ENCODE measurements around the gene PRADC1.
"Not testable (repeated sequence)": the region's sequence is repeated elsewhere in the genome, so short reads cannot be mapped to it uniquely, and the experiment has no call there.

The PRADC1 gene

DNA sequence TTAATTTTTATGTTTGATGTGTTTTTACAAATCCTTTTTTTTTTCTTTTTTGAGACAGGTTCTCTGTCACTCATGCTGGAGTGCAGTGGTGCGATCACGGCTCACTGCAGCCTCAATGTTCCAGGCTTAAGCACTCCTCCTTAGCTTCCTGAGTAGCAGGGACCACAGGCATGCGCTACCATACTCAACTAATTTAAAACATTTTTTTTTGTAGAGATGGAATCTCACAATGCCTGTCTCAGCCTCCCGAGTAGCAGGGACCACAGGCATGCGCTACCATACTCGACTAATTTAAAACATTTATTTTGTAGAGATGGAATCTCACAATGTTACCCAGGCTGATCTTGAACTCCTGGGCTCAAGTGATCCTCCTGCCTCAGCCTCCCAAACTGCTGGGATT, 27.4 kb downstream of the PRADC1 start:
- Histone ChIP-seq H3K27me3 (replicated peaks; ENCODE audit: control insufficient read depth, insufficient read depth, low read length, poor library complexity, severe bottlenecking) (peaks cover 23% of the 10 kb centered on the region), H3K27ac (ENCODE audit: insufficient read depth, low read length, poor library complexity, severe bottlenecking) (no peak overlapping the region), H3K9me3 (ENCODE audit: control insufficient read depth, low read length) (no peaks in the 10 kb centered on the region), H3K4me3 (ENCODE audit: insufficient read depth, low read depth, low read length, poor library complexity, severe bottlenecking) (no peak overlapping the region), H3K36me3 (ENCODE audit: control insufficient read depth, insufficient read depth, low read length) (no peaks in the 10 kb centered on the region), H3K4me1 (ENCODE audit: control insufficient read depth, insufficient read depth, low read length, poor library complexity, severe bottlenecking) (peaks cover 15% of the 10 kb centered on the region)
- DNase-seq = no peak

DNA sequence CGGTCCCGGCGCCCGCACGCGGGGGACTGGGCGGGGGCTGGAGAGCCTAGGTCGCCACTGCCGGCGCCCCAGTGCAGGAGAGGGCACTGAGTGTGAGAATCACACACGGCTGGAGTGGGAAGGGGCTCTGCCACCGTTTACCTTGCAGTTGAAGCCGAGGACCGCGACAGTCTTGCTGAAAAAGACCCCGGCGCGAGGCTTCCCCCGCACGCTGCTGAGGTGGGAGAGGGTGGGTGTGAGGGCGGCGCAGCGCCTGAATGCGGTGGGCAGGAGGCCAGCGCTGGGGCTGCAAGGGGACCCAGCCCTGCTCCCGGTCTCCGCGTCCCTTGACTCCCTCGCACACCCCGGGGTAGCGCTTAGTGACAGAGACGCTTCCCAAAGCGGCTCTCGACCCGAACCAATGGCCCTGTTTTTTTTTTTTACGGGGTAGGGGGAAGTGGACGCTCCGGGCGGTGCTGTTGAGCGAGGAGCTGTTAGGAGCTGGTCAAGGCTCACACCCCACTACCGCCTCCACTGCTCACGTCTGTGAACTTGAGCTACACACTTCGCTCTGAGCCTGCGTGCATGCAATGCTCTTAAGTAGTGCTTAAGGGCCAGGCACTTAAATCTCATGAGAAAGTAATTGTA, 29.9 kb downstream of the PRADC1 start:
- DNase-seq = no peak
- Histone ChIP-seq H3K4me3 (ENCODE audit: insufficient read depth, low read depth, low read length, poor library complexity, severe bottlenecking) (peak overlapping the region; percentile 37), H3K27me3 (replicated peaks; ENCODE audit: control insufficient read depth, insufficient read depth, low read length, poor library complexity, severe bottlenecking) (peaks cover 23% of the 10 kb centered on the region)

DNA sequence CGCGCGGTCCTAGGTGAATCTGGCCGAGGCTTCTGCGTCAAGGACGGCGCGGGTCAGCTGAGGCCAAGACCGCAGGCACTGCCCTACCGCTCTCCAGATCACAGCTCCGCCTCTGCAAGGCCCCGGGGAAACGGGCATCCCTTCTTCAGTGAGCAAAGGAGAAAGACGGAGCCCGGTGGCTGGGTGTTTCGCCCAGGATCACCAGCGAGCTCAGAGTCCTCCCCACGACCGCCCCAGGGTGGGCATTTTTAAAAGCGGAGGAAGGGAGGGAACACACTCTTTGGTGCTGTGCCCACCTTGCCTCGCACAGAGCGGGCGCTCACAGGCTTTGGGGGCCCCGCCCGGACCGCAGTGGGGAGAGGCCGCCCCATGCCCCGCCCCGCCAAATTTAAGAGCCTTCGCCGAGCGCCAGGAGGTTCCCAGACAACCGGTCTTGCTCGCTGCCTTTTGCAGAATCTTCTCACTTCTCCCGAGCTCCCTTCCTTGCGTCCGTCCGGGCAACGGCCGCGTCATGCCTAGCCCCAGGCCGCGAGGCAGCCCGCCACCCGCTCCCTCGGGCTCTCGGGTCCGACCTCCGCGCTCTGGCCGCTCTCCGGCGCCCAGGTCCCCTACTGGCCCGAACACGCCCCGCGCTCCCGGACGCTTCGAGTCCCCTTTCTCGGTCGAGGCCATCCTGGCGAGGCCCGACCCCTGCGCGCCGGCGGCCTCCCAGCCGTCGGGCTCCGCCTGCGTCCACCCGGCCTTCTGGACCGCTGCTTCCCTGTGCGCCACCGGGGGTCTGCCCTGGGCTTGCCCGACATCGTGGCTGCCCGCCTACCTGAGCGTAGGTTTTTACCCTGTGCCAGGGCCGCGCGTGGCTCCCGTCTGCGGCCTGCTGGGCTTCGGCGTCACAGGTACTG, 30.6 kb downstream of the PRADC1 start, which contains the start of gene NOTO:
Gene NOTO, plus strand, starts transcription at position 419 of the 899 bp plus-strand sequence. Its CDS starts 93 bp downstream, at position 512.
- DNase-seq = no peak
- H3K27ac ChIP-seq (ENCODE audit: insufficient read depth, low read length, poor library complexity, severe bottlenecking) = no peak within 1 kb of the TSS
- no peaks in the 10 kb centered on the region for H3K9me3 ChIP-seq (ENCODE audit: control insufficient read depth, low read length)
- peaks cover 15% of the 10 kb centered on the region for H3K4me1 ChIP-seq (ENCODE audit: control insufficient read depth, insufficient read depth, low read length, poor library complexity, severe bottlenecking)
- no peaks in the 10 kb centered on the region for H3K36me3 ChIP-seq (ENCODE audit: control insufficient read depth, insufficient read depth, low read length)
- H3K27me3 ChIP-seq (replicated peaks; ENCODE audit: control insufficient read depth, insufficient read depth, low read length, poor library complexity, severe bottlenecking) = peaks cover 23% of the 10 kb centered on the region
- peak within 1 kb of the TSS; percentile 37 for H3K4me3 ChIP-seq (ENCODE audit: insufficient read depth, low read depth, low read length, poor library complexity, severe bottlenecking)

More for the DNA sequence above, 29.9 kb downstream of the PRADC1 start:
- Histone ChIP-seq H3K27ac (ENCODE audit: insufficient read depth, low read length, poor library complexity, severe bottlenecking) (no peak overlapping the region), H3K9me3 (ENCODE audit: control insufficient read depth, low read length) (no peaks in the 10 kb centered on the region), H3K36me3 (ENCODE audit: control insufficient read depth, insufficient read depth, low read length) (no peaks in the 10 kb centered on the region), H3K4me1 (ENCODE audit: control insufficient read depth, insufficient read depth, low read length, poor library complexity, severe bottlenecking) (peaks cover 15% of the 10 kb centered on the region)

DNA sequence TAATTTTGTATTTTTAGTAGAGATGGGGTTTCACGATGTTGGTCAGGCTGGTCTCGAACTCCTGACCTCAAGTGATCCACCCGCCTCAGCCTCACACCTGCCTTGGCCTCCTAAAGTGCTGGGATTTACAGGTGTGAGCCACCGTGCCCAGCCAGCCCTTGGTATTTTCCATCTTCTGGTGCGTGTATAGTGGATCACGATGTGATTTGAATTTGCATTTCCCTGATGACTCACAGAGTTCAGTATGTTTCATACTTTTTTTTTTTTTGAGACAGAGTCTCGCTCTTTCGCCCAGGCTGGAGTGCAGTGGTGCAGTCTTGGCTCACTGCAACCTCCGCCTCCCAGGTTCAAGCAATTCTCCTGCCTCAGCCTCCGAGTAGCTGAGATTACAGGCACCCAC, 32.8 kb downstream of the PRADC1 start:
- H3K9me3 ChIP-seq (ENCODE audit: control insufficient read depth, low read length); H3K36me3 ChIP-seq (ENCODE audit: control insufficient read depth, insufficient read depth, low read length); H3K4me3 ChIP-seq (ENCODE audit: insufficient read depth, low read depth, low read length, poor library complexity, severe bottlenecking); DNase-seq; H3K27ac ChIP-seq (ENCODE audit: insufficient read depth, low read length, poor library complexity, severe bottlenecking): not testable (repeated sequence)
- Histone ChIP-seq H3K27me3 (replicated peaks; ENCODE audit: control insufficient read depth, insufficient read depth, low read length, poor library complexity, severe bottlenecking) (peaks cover 26% of the 10 kb centered on the region), H3K4me1 (ENCODE audit: control insufficient read depth, insufficient read depth, low read length, poor library complexity, severe bottlenecking) (peaks cover 15% of the 10 kb centered on the region)

DNA sequence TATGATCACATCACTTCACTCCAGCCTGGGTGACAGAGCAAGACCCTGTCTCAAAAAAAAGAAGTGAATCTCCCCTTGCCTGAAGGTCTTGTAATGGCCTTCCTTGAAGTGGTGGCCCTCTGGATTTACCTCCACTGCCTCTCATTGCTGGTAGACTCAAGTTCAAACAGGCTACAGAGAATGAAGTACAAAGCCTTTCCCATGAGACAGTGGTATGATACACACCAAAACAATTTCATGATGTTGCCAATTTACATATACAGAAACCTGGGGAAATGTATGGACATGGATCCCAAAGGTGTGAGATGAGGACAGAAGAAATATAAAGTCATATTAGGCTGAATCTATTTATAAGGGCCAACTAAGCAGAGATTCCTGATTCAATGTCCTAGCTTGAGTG, 35.5 kb downstream of the PRADC1 start:
- DNase-seq = no peak
- H3K27me3 ChIP-seq (replicated peaks; ENCODE audit: control insufficient read depth, insufficient read depth, low read length, poor library complexity, severe bottlenecking) = peaks cover 12% of the 10 kb centered on the region
- H3K27ac ChIP-seq (ENCODE audit: insufficient read depth, low read length, poor library complexity, severe bottlenecking) = no peak overlapping the region

DNA sequence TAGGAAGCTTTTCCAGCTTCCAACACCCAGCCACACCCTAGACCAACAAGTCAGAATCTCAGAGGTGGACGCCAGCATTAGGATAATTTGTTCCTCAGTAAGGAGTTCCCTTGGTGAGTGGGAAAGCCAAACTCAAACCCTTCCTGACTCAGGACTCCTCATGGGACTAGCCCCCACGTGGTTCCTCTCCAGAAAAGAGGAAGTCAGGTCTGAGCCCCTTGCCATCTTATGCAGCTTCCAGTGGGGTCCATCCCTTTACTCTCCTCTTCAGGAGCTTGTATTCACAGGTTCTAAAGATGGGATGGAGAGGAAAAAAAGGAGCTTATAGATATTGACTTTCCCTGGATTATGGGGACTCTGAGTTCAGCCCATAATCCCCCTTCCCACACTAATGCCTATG, 45.5 kb downstream of the PRADC1 start:
- H3K4me1 ChIP-seq (ENCODE audit: control insufficient read depth, insufficient read depth, low read length, poor library complexity, severe bottlenecking) = no peaks in the 10 kb centered on the region
- H3K27me3 ChIP-seq (replicated peaks; ENCODE audit: control insufficient read depth, insufficient read depth, low read length, poor library complexity, severe bottlenecking) = no peaks in the 10 kb centered on the region
- H3K9me3 ChIP-seq (ENCODE audit: control insufficient read depth, low read length) = no peaks in the 10 kb centered on the region
- no peak overlapping the region for H3K4me3 ChIP-seq (ENCODE audit: insufficient read depth, low read depth, low read length, poor library complexity, severe bottlenecking)
- H3K36me3 ChIP-seq (ENCODE audit: control insufficient read depth, insufficient read depth, low read length) = no peaks in the 10 kb centered on the region
- no peak for DNase-seq
- H3K27ac ChIP-seq (ENCODE audit: insufficient read depth, low read length, poor library complexity, severe bottlenecking) = no peak overlapping the region

More for the DNA sequence above, 35.5 kb downstream of the PRADC1 start:
- no peaks in the 10 kb centered on the region for H3K9me3 ChIP-seq (ENCODE audit: control insufficient read depth, low read length)
- H3K4me3 ChIP-seq (ENCODE audit: insufficient read depth, low read depth, low read length, poor library complexity, severe bottlenecking) = no peak overlapping the region
- peaks cover 6% of the 10 kb centered on the region for H3K4me1 ChIP-seq (ENCODE audit: control insufficient read depth, insufficient read depth, low read length, poor library complexity, severe bottlenecking)
- H3K36me3 ChIP-seq (ENCODE audit: control insufficient read depth, insufficient read depth, low read length) = no peaks in the 10 kb centered on the region

DNA sequence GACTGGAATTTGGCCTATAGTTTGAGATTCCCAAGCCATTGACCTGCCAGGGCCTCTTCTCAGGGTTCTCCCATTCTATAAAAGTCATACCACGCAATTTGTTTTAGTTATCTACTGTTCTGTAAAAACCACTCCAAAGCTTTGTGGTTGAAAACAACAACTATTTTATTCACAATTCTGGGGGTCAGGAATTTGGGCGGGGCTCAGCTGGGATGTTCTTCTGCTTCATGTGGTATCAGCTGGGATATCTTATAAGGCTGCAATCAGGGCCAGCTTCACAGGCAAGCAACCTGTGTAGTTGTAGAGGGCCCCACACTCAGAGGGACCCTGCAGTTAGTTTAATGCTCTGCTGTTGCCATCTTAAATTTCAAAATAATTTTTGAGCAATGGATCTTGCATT, 47.1 kb downstream of the PRADC1 start:
- no peaks in the 10 kb centered on the region for H3K4me1 ChIP-seq (ENCODE audit: control insufficient read depth, insufficient read depth, low read length, poor library complexity, severe bottlenecking)
- no peak overlapping the region for H3K4me3 ChIP-seq (ENCODE audit: insufficient read depth, low read depth, low read length, poor library complexity, severe bottlenecking)
- DNase-seq = no peak
- H3K9me3 ChIP-seq (ENCODE audit: control insufficient read depth, low read length) = no peaks in the 10 kb centered on the region
- H3K36me3 ChIP-seq (ENCODE audit: control insufficient read depth, insufficient read depth, low read length) = no peaks in the 10 kb centered on the region
- no peak overlapping the region for H3K27ac ChIP-seq (ENCODE audit: insufficient read depth, low read length, poor library complexity, severe bottlenecking)
- no peaks in the 10 kb centered on the region for H3K27me3 ChIP-seq (replicated peaks; ENCODE audit: control insufficient read depth, insufficient read depth, low read length, poor library complexity, severe bottlenecking)
